Stimulated activated naive CD8-positive, alpha-beta T cell treated with anti-CD3 and anti-CD28 coated beads, Interleukin-15, Interleukin-2, amounts not matched to agents 100 ng/mL and 50 ng/mL, for 24 hours (primary cell): ENCODE results near the gene LRP4.

Experiments
- H3K27ac Mint-ChIP-seq: one replicate; pipeline ENCODE4 v1.8.0; 2021; ENCODE audit warnings: mild to moderate bottlenecking, mixed read lengths
- H3K27me3 Mint-ChIP-seq: one replicate; pipeline ENCODE4 v1.8.0; 2021; ENCODE audit warnings: mixed read lengths
- H3K36me3 Mint-ChIP-seq: one replicate; pipeline ENCODE4 v1.8.0; 2021; ENCODE audit warnings: low read depth, mixed read lengths
- H3K4me1 Mint-ChIP-seq: one replicate; pipeline ENCODE4 v1.8.0; 2021; ENCODE audit warnings: low read depth, mixed read lengths
- H3K4me3 Mint-ChIP-seq: one replicate; pipeline ENCODE4 v1.8.0; 2021; ENCODE audit warnings: mild to moderate bottlenecking, mixed read lengths
- H3K9me3 Mint-ChIP-seq: one replicate; pipeline ENCODE4 v1.8.0; 2021; ENCODE audit warnings: mixed read lengths

LRP4 gene

DNA sequence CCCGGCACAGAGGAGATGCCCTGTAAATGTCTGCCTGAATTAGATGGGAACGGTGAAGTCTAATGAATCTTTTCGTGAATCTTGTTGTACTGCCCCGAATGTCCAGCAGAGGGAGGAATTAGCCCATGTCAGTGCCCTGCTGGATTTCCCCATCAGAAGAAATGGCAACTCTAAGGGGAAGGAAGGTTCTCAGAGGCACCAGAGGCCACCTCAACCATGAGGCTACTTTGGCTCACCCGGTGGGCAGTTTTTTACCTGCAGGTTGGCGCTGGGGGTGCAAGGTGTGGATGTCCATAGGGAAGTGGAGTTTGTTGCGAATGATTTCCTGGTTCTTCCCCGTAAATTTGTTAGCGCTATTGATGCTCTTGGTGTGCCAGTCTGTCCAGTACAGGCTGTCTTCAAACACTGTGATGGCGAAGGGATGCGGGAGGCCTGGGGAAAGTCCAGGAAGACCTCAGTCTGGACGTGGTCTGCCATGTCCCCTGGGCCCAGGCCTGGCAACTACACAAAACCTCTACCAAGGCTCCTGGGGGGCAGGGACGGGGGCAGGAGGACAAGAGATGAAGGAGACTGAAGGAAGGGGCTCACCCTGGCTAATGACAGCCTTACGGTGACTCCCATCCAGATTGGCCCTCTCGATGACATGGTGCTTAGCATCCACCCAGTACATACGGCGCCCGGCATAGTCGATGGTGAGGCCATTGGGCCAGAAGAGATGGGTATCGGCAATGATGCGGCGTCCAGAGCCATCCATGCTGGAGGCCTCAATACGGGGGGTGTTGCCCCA is 28.5 kb downstream of the LRP4 start:
- no peaks in the 10 kb centered on the region for H3K4me1 Mint-ChIP-seq
- no peaks in the 10 kb centered on the region for H3K36me3 Mint-ChIP-seq
- H3K4me3 Mint-ChIP-seq, result no peak overlapping the region
- H3K27me3 Mint-ChIP-seq, result no peaks in the 10 kb centered on the region
- no peaks in the 10 kb centered on the region for H3K9me3 Mint-ChIP-seq
- H3K27ac Mint-ChIP-seq, result no peak overlapping the region

DNA sequence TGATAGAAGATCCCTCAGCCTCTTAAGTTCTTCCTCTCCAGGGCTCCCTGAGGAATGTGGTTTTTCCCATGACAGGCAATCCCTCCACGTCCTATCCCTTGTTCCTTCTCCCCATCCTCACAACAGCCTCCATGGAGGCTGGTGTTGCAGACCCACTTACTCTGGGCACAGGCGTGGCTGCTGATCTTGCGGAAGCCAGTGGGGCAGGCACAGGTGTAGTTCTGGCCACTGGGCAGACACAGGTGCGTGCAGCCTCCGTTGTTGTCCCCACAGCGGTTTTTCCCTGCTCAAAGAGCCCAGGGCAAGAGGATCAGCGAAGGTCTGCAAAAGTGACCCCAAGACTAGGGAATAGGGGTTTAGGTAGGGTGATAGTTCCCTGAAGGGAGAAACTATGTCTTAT is 29.1 kb downstream of the LRP4 start:
- Mint-ChIP-seq H3K4me3 (no peak overlapping the region), H3K36me3 (no peaks in the 10 kb centered on the region), H3K9me3 (no peaks in the 10 kb centered on the region), H3K27me3 (no peaks in the 10 kb centered on the region), H3K27ac (no peak overlapping the region), H3K4me1 (no peaks in the 10 kb centered on the region)

DNA sequence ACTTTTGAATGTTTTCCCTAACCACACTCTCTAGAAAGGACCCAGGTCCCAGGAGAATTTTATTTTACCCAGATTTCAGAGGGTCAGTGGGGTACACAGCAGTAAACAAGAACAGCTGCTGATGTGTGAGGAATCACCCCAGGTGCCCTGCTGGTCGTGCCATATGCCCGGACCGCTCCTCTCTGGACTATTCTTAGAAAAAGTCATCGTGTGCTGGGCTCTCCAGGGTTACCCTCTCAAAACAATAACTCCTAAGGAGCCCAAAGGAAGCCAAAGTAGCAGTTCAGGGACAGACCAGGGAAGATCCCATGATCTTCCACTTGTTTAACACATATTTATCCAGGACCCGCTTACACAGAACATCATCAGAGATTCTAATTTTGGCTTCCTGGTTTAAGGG is 29.7 kb downstream of the LRP4 start:
- no peak overlapping the region for H3K27ac Mint-ChIP-seq
- no peaks in the 10 kb centered on the region for H3K4me1 Mint-ChIP-seq
- no peaks in the 10 kb centered on the region for H3K27me3 Mint-ChIP-seq
- no peak overlapping the region for H3K4me3 Mint-ChIP-seq
- no peaks in the 10 kb centered on the region for H3K9me3 Mint-ChIP-seq
- no peaks in the 10 kb centered on the region for H3K36me3 Mint-ChIP-seq

- no peaks in the 10 kb centered on the region for H3K4me1 Mint-ChIP-seq
- no peaks in the 10 kb centered on the region for H3K27me3 Mint-ChIP-seq
- H3K36me3 Mint-ChIP-seq, result no peaks in the 10 kb centered on the region
- no peak overlapping the region for H3K4me3 Mint-ChIP-seq
- H3K27ac Mint-ChIP-seq, result no peak overlapping the region
- no peaks in the 10 kb centered on the region for H3K9me3 Mint-ChIP-seq
Observed at GRCh38 chr11:46886211-46886610, 32.1 kb downstream of the LRP4 start.

DNA sequence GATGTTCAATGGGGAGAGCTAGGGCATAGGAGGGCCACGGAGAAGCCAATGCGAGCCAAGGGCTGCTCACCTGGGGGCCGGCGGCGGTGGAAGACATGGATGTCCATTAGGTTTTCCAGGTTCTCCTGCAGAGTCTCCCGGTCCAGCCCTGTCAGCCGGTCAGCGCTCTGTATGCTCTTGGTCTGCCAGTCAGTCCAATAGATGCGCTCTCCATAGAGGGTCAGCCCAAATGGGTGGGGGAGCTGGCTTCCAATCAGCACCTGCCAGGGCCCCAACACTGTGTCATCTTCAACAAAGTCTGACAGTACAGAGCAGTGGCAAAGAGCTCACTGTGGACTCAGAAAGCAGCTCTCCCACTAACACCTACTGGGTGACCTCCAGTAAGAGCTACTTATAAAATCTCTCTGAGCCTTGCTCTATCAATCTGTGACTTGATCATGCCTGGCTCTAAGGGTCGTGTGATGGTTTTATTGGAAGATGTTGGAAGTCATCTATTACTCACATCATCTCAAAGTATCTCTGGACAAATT is 39.2 kb downstream of the LRP4 start:
- Mint-ChIP-seq H3K4me1 (no peaks in the 10 kb centered on the region), H3K27ac (no peak overlapping the region), H3K27me3 (no peaks in the 10 kb centered on the region), H3K4me3 (no peak overlapping the region), H3K36me3 (no peaks in the 10 kb centered on the region), H3K9me3 (no peaks in the 10 kb centered on the region)

DNA sequence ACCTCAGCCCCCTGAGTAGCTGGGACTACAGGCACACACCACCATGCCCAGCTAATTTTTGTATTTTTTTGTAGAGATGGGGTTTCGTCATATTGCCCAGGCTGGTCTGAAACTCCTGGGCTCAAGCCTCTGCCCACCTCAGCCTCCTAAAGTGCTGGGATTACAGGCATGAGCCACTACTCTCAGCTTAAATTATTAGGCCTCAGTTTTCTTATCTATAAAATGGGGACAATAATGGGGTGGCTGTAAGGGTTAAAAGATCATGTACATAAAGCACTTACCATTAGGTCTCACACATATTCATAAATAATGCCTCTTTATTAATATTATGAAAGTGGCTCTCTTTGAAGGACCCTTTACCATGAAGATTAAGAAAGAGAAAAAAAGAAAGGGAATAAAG is 40.8 kb downstream of the LRP4 start:
- H3K36me3 Mint-ChIP-seq, result no peaks in the 10 kb centered on the region
- no peak overlapping the region for H3K27ac Mint-ChIP-seq
- H3K4me1 Mint-ChIP-seq, result no peaks in the 10 kb centered on the region
- no peaks in the 10 kb centered on the region for H3K9me3 Mint-ChIP-seq
- no peak overlapping the region for H3K4me3 Mint-ChIP-seq
- H3K27me3 Mint-ChIP-seq, result no peaks in the 10 kb centered on the region

DNA sequence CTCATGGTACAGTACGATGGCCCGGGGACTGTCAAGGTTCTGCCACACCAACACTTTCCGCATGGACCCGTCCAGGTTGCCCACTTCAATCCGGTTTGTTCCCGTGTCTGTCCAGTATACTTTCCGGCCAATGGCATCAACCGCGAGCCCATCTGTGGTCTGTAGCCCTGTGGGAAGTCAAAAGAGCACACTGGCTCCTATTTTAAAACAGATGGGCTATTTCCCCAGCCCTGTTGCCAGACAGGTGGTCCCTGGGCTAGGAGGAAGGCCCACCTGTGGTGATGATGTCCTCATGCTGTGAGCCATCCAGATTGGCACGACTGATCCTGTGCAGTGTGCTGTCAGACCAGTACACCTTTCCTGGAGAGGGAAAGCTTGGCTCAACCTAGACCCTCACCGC is 41.9 kb downstream of the LRP4 start:
- Mint-ChIP-seq H3K27me3 (no peaks in the 10 kb centered on the region), H3K27ac (no peak overlapping the region), H3K36me3 (no peaks in the 10 kb centered on the region), H3K9me3 (no peaks in the 10 kb centered on the region), H3K4me1 (no peaks in the 10 kb centered on the region), H3K4me3 (no peak overlapping the region)

GRCh38 chr11:46874586-46874985 is 43.8 kb downstream of the LRP4 start:
- Mint-ChIP-seq H3K27me3 (no peaks in the 10 kb centered on the region), H3K27ac (no peak overlapping the region), H3K9me3 (no peaks in the 10 kb centered on the region), H3K36me3 (no peaks in the 10 kb centered on the region), H3K4me3 (no peak overlapping the region), H3K4me1 (no peaks in the 10 kb centered on the region)

GRCh38 chr11:46868912-46869311 is 49.4 kb downstream of the LRP4 start:
- no peaks in the 10 kb centered on the region for H3K36me3 Mint-ChIP-seq
- H3K27ac Mint-ChIP-seq, result no peak overlapping the region
- H3K27me3 Mint-ChIP-seq, result no peaks in the 10 kb centered on the region
- H3K9me3 Mint-ChIP-seq, result no peaks in the 10 kb centered on the region
- H3K4me1 Mint-ChIP-seq, result no peaks in the 10 kb centered on the region
- no peak overlapping the region for H3K4me3 Mint-ChIP-seq

GRCh38 chr11:46865340-46865739 is 53.0 kb downstream of the LRP4 start:
- H3K36me3 Mint-ChIP-seq, result no peaks in the 10 kb centered on the region
- H3K27me3 Mint-ChIP-seq, result peaks cover 3% of the 10 kb centered on the region
- no peaks in the 10 kb centered on the region for H3K4me1 Mint-ChIP-seq
- H3K9me3 Mint-ChIP-seq, result no peaks in the 10 kb centered on the region
- H3K27ac Mint-ChIP-seq, result no peak overlapping the region
- H3K4me3 Mint-ChIP-seq, result no peak overlapping the region

GRCh38 chr11:46860218-46860617 is 58.1 kb downstream of the LRP4 start:
- Mint-ChIP-seq H3K27ac (no peak overlapping the region), H3K27me3 (peaks cover 3% of the 10 kb centered on the region), H3K36me3 (no peaks in the 10 kb centered on the region), H3K9me3 (no peaks in the 10 kb centered on the region), H3K4me3 (no peak overlapping the region), H3K4me1 (no peaks in the 10 kb centered on the region)

GRCh38 chr11:46858920-46859546 is 59.3 kb downstream of the LRP4 start:
- H3K27me3 Mint-ChIP-seq, result peaks cover 3% of the 10 kb centered on the region
- no peaks in the 10 kb centered on the region for H3K9me3 Mint-ChIP-seq
- no peak overlapping the region for H3K27ac Mint-ChIP-seq
- no peaks in the 10 kb centered on the region for H3K36me3 Mint-ChIP-seq
- H3K4me3 Mint-ChIP-seq, result no peak overlapping the region
- no peaks in the 10 kb centered on the region for H3K4me1 Mint-ChIP-seq

GRCh38 chr11:46857666-46858065 is 60.7 kb downstream of the LRP4 start:
- Mint-ChIP-seq H3K9me3 (no peaks in the 10 kb centered on the region), H3K27ac (no peak overlapping the region), H3K4me1 (no peaks in the 10 kb centered on the region), H3K4me3 (no peak overlapping the region), H3K27me3 (peaks cover 3% of the 10 kb centered on the region), H3K36me3 (no peaks in the 10 kb centered on the region)

- Mint-ChIP-seq H3K9me3 (no peaks in the 10 kb centered on the region), H3K4me3 (no peak overlapping the region), H3K36me3 (no peaks in the 10 kb centered on the region), H3K4me1 (no peaks in the 10 kb centered on the region), H3K27ac (no peak overlapping the region), H3K27me3 (peaks cover 3% of the 10 kb centered on the region)
Observed at GRCh38 chr11:46856605-46857343, 61.6 kb downstream of the LRP4 start.

GRCh38 chr11:46855863-46856262 is 62.5 kb downstream of the LRP4 start:
- no peaks in the 10 kb centered on the region for H3K4me1 Mint-ChIP-seq
- no peak overlapping the region for H3K27ac Mint-ChIP-seq
- H3K9me3 Mint-ChIP-seq, result no peaks in the 10 kb centered on the region
- no peaks in the 10 kb centered on the region for H3K36me3 Mint-ChIP-seq
- no peak overlapping the region for H3K4me3 Mint-ChIP-seq
- H3K27me3 Mint-ChIP-seq, result peaks cover 3% of the 10 kb centered on the region
